HepG2 (cell line): ENCODE data around the gene CLVS2.

Source experiments
- ATF1 ChIP-seq: IDR thresholded peaks from 2 replicates; pipeline ENCODE4 v1.6.1; 2016; ENCODE audit warnings: mild to moderate bottlenecking, control low read depth
- BHLHE40 ChIP-seq: IDR thresholded peaks from 2 replicates; pipeline ENCODE4 v1.6.1; 2011; ENCODE audit warnings: low read length, improper control_type of control experiment
- CHD2 ChIP-seq: IDR thresholded peaks from 2 replicates; pipeline ENCODE4 v1.6.1; 2011; ENCODE audit warnings: low read depth, low read length, improper control_type of control experiment
- CTCF ChIP-seq: sonication (generic); formaldehyde crosslinking; IDR thresholded peaks from 2 replicates; pipeline ENCODE4 v1.5.0; 2020; ENCODE audit warnings: mild to moderate bottlenecking, missing genetic modification reagents, moderate library complexity
- DMTF1 ChIP-seq: sonication (generic); formaldehyde crosslinking; IDR thresholded peaks from 2 replicates; pipeline ENCODE4 v1.4.0; 2020; ENCODE audit warnings: mild to moderate bottlenecking, missing genetic modification reagents
- ELF1 ChIP-seq: sonication (generic); formaldehyde crosslinking; IDR thresholded peaks from 2 replicates; pipeline ENCODE4 v1.4.0; 2020; ENCODE audit warnings: missing genetic modification reagents
- ELK4 ChIP-seq: sonication (generic); formaldehyde crosslinking; IDR thresholded peaks from 2 replicates; pipeline ENCODE4 v1.9.0; 2021; ENCODE audit warnings: missing genetic modification reagents, borderline replicate concordance
- EZH2 ChIP-seq: conservative IDR thresholded peaks from 2 replicates; pipeline ENCODE4 v1.6.1; 2012; ENCODE audit warnings: mild to moderate bottlenecking, low read depth, low read length, moderate library complexity
- FOXK2 ChIP-seq: fragments of 450-650 bp; IDR thresholded peaks from 2 replicates; pipeline ENCODE4 v1.6.1; 2016
- HMG20B ChIP-seq: conservative IDR thresholded peaks from 2 replicates; pipeline ENCODE4 v1.6.1; 2016; ENCODE audit warnings: missing genetic modification reagents, missing compliant biosample characterization
- HNRNPLL ChIP-seq: fragments of 200-400 bp; formaldehyde crosslinking; IDR thresholded peaks from 2 replicates; pipeline ENCODE4 v1.6.1; 2017; ENCODE audit warnings: mild to moderate bottlenecking, low read depth, low read length; ENCODE audit not compliant: poor library complexity, severe bottlenecking
- NCOR1 ChIP-seq: fragments of 200-600 bp; sonication (generic); IDR thresholded peaks from 2 replicates; pipeline ENCODE4 v1.7.0; 2017; ENCODE audit warnings: antibody characterized with exemption, low read length, borderline replicate concordance
- ZBTB33 ChIP-seq: sonication (generic); formaldehyde crosslinking; IDR thresholded peaks from 2 replicates; pipeline ENCODE4 v1.4.0; 2020; ENCODE audit warnings: missing genetic modification reagents
- ZEB1 ChIP-seq: IDR thresholded peaks from 2 replicates; pipeline ENCODE4 v1.6.1; 2012; ENCODE audit warnings: mild to moderate bottlenecking, low read depth, inconsistent platforms; ENCODE audit not compliant: insufficient replicate concordance

DNA sequence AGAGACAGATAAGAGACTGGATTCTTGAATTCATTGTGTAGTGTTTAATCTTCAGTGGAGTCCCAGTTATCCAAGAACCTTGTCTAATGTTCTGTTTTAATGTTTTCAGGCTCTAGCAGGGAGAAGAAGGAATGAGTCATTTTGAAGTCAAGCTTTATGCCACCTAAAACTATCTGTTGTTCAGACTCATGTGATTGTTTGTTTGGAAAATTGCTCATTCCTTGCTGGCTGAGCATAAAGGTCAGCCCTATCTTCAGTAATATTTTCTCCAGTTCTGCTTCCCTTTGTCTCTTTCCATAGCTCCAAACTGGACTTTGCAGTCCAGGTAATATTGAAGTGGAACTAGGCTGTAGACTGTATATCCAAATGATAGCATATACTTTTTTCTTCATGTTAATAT lies 34.2 kb downstream of the CLVS2 start:
- TF ChIP-seq CTCF (CRISPR knock-in tag) (no peak), EZH2 (no peak), NCOR1 (no peak), FOXK2 (no peak), ZEB1 (no peak), ELK4 (no peak), HNRNPLL (no peak), ZBTB33 (CRISPR knock-in tag) (no peak), CHD2 (no peak), ATF1 (no peak), DMTF1 (CRISPR knock-in tag) (no peak), HMG20B (CRISPR knock-in tag) (no peak), ELF1 (CRISPR knock-in tag) (no peak), BHLHE40 (no peak)
